ENCODE results near the gene CARD18. TPM values are rescaled to one million over a fixed set of nuclear protein-coding genes. Genes with fewer than 3 reads are reported as not detected.

The CARD18 gene
- total RNA-seq, 1 experiment from 2014 or later: not detected

DNA sequence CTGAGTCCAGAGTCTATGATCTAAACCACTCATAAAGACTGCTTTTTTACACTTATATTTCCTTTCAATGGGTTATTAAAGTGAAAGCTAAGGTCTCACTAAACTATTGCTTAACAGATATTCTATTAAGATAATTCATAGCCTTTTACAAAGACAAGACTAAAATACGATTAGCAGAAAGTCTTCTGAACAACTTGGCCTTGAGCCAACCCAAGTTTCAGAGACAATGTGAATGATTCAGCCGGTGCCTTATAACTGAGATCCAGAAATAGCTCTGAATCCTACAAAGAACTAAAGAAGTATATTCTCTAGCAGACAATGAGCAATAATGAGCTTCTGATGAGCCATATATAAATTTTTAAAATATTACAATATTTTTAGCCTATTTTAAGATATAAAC, 41.5 kb upstream of the CARD18 start:
- no peak overlapping the region for H3K4me3 Mint-ChIP-seq
- H3K27me3 Mint-ChIP-seq (ENCODE audit: low read depth): no peaks in the 10 kb centered on the region
- TF ChIP-seq, protein P1, sequence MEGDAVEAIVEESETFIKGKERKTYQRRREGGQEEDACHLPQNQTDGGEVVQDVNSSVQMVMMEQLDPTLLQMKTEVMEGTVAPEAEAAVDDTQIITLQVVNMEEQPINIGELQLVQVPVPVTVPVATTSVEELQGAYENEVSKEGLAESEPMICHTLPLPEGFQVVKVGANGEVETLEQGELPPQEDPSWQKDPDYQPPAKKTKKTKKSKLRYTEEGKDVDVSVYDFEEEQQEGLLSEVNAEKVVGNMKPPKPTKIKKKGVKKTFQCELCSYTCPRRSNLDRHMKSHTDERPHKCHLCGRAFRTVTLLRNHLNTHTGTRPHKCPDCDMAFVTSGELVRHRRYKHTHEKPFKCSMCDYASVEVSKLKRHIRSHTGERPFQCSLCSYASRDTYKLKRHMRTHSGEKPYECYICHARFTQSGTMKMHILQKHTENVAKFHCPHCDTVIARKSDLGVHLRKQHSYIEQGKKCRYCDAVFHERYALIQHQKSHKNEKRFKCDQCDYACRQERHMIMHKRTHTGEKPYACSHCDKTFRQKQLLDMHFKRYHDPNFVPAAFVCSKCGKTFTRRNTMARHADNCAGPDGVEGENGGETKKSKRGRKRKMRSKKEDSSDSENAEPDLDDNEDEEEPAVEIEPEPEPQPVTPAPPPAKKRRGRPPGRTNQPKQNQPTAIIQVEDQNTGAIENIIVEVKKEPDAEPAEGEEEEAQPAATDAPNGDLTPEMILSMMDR (IDR thresholded peaks at IDR 0.05): no peak
- TF ChIP-seq, protein P2, sequence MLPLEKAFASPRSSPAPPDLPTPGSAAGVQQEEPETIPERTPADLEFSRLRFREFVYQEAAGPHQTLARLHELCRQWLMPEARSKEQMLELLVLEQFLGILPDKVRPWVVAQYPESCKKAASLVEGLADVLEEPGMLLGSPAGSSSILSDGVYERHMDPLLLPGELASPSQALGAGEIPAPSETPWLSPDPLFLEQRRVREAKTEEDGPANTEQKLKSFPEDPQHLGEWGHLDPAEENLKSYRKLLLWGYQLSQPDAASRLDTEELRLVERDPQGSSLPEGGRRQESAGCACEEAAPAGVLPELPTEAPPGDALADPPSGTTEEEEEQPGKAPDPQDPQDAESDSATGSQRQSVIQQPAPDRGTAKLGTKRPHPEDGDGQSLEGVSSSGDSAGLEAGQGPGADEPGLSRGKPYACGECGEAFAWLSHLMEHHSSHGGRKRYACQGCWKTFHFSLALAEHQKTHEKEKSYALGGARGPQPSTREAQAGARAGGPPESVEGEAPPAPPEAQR (CRISPR knock-in tag; IDR thresholded peaks at IDR 0.05): no peak
- no peak for TF ChIP-seq MLX (CRISPR knock-in tag; IDR thresholded peaks at IDR 0.05)
- DNase-seq (ENCODE audit: low spot score): no peak
- H3K4me1 Mint-ChIP-seq: no peaks in the 10 kb centered on the region
- no peaks in the 10 kb centered on the region for H3K9me3 Mint-ChIP-seq
- CTCF ChIA-PET: no interaction called here
- no peak overlapping the region for H3K27ac Mint-ChIP-seq
- POLR2A ChIA-PET: no interaction called here
- no peak for ATAC-seq
- no peaks in the 10 kb centered on the region for H3K36me3 Mint-ChIP-seq

- no peaks in the 10 kb centered on the region for H3K4me1 Mint-ChIP-seq
- no peak for DNase-seq (ENCODE audit: low spot score)
- ChIA-PET POLR2A (no interaction called here), CTCF (no interaction called here)
- H3K4me3 Mint-ChIP-seq: no peak overlapping the region
- ATAC-seq: no peak
- no peaks in the 10 kb centered on the region for H3K36me3 Mint-ChIP-seq
- TF ChIP-seq PRRX2 (CRISPR knock-in tag; IDR thresholded peaks at IDR 0.05): no peak
- TF ChIP-seq, protein P3, sequence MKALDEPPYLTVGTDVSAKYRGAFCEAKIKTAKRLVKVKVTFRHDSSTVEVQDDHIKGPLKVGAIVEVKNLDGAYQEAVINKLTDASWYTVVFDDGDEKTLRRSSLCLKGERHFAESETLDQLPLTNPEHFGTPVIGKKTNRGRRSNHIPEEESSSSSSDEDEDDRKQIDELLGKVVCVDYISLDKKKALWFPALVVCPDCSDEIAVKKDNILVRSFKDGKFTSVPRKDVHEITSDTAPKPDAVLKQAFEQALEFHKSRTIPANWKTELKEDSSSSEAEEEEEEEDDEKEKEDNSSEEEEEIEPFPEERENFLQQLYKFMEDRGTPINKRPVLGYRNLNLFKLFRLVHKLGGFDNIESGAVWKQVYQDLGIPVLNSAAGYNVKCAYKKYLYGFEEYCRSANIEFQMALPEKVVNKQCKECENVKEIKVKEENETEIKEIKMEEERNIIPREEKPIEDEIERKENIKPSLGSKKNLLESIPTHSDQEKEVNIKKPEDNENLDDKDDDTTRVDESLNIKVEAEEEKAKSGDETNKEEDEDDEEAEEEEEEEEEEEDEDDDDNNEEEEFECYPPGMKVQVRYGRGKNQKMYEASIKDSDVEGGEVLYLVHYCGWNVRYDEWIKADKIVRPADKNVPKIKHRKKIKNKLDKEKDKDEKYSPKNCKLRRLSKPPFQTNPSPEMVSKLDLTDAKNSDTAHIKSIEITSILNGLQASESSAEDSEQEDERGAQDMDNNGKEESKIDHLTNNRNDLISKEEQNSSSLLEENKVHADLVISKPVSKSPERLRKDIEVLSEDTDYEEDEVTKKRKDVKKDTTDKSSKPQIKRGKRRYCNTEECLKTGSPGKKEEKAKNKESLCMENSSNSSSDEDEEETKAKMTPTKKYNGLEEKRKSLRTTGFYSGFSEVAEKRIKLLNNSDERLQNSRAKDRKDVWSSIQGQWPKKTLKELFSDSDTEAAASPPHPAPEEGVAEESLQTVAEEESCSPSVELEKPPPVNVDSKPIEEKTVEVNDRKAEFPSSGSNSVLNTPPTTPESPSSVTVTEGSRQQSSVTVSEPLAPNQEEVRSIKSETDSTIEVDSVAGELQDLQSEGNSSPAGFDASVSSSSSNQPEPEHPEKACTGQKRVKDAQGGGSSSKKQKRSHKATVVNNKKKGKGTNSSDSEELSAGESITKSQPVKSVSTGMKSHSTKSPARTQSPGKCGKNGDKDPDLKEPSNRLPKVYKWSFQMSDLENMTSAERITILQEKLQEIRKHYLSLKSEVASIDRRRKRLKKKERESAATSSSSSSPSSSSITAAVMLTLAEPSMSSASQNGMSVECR (CRISPR knock-in tag; IDR thresholded peaks at IDR 0.05; ENCODE audit: borderline replicate concordance): no peak
- TF ChIP-seq CREM (CRISPR knock-in tag; IDR thresholded peaks at IDR 0.05): no peak
- no peak for TF ChIP-seq FOXK1 (CRISPR knock-in tag; IDR thresholded peaks at IDR 0.05)
- no peak for TF ChIP-seq ZNF396 (CRISPR knock-in tag; IDR thresholded peaks at IDR 0.05; ENCODE audit: borderline replicate concordance)
- no peak for TF ChIP-seq NR3C1 (CRISPR knock-in tag; conservative IDR thresholded peaks at IDR 0.05; ENCODE audit: low read depth)
- TF ChIP-seq TEAD1 (CRISPR knock-in tag; IDR thresholded peaks at IDR 0.05): no peak
- TF ChIP-seq, protein P4, sequence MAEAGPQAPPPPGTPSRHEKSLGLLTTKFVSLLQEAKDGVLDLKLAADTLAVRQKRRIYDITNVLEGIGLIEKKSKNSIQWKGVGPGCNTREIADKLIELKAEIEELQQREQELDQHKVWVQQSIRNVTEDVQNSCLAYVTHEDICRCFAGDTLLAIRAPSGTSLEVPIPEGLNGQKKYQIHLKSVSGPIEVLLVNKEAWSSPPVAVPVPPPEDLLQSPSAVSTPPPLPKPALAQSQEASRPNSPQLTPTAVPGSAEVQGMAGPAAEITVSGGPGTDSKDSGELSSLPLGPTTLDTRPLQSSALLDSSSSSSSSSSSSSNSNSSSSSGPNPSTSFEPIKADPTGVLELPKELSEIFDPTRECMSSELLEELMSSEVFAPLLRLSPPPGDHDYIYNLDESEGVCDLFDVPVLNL (CRISPR knock-in tag; IDR thresholded peaks at IDR 0.05; ENCODE audit: borderline replicate concordance, low read depth): no peak
- TF ChIP-seq, protein P5, sequence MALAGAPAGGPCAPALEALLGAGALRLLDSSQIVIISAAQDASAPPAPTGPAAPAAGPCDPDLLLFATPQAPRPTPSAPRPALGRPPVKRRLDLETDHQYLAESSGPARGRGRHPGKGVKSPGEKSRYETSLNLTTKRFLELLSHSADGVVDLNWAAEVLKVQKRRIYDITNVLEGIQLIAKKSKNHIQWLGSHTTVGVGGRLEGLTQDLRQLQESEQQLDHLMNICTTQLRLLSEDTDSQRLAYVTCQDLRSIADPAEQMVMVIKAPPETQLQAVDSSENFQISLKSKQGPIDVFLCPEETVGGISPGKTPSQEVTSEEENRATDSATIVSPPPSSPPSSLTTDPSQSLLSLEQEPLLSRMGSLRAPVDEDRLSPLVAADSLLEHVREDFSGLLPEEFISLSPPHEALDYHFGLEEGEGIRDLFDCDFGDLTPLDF (CRISPR knock-in tag; IDR thresholded peaks at IDR 0.05): no peak
- TF ChIP-seq CBFB (CRISPR knock-in tag; IDR thresholded peaks at IDR 0.05; ENCODE audit: low read depth): no peak
- no peak for TF ChIP-seq ESRRA (CRISPR knock-in tag; IDR thresholded peaks at IDR 0.05; ENCODE audit: borderline replicate concordance)
- no peak for TF ChIP-seq MAX (CRISPR knock-in tag; IDR thresholded peaks at IDR 0.05)
- TF ChIP-seq, protein P2 (CRISPR knock-in tag; IDR thresholded peaks at IDR 0.05): no peak
- no peak for TF ChIP-seq NR2C2 (CRISPR knock-in tag; IDR thresholded peaks at IDR 0.05)
- TF ChIP-seq, protein P6, sequence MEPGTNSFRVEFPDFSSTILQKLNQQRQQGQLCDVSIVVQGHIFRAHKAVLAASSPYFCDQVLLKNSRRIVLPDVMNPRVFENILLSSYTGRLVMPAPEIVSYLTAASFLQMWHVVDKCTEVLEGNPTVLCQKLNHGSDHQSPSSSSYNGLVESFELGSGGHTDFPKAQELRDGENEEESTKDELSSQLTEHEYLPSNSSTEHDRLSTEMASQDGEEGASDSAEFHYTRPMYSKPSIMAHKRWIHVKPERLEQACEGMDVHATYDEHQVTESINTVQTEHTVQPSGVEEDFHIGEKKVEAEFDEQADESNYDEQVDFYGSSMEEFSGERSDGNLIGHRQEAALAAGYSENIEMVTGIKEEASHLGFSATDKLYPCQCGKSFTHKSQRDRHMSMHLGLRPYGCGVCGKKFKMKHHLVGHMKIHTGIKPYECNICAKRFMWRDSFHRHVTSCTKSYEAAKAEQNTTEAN (CRISPR knock-in tag; IDR thresholded peaks at IDR 0.05): no peak
- TF ChIP-seq RELA (CRISPR knock-in tag; IDR thresholded peaks at IDR 0.05; ENCODE audit: borderline replicate concordance): no peak
- TF ChIP-seq, protein P7, sequence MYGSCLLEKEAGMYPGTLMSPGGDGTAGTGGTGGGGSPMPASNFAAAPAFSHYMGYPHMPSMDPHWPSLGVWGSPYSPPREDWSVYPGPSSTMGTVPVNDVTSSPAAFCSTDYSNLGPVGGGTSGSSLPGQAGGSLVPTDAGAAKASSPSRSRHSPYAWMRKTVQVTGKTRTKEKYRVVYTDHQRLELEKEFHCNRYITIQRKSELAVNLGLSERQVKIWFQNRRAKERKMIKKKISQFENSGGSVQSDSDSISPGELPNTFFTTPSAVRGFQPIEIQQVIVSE (CRISPR knock-in tag; IDR thresholded peaks at IDR 0.05; ENCODE audit: borderline replicate concordance): no peak
- no peak overlapping the region for H3K27ac Mint-ChIP-seq
- no peaks in the 10 kb centered on the region for H3K27me3 Mint-ChIP-seq (ENCODE audit: low read depth)
- H3K9me3 Mint-ChIP-seq: no peaks in the 10 kb centered on the region
Measured at GRCh38 chr11:105179542-105180278, 40.1 kb upstream of the CARD18 start.

All from WTC11 (cell line).